HG02852 (cell line): ENCODE data around the gene TEAD1.

Experiments
- ATAC-seq: cut with Tn5 transposase; IDR thresholded peaks from one replicate; pipeline ENCODE4 v1.9.1; 2021; ENCODE audit warnings: mild to moderate bottlenecking, moderate library complexity; ENCODE audit not compliant: unreplicated experiment

TEAD1 gene

GRCh38 chr11:12685229-12685628 is 11.0 kb downstream of the TEAD1 start:
- ATAC-seq: no peak

GRCh38 chr11:12686246-12687060 is 12.2 kb downstream of the TEAD1 start:
- no peak for ATAC-seq

- no peak for ATAC-seq
Observed at GRCh38 chr11:12687216-12687623, 13.0 kb downstream of the TEAD1 start.

DNA sequence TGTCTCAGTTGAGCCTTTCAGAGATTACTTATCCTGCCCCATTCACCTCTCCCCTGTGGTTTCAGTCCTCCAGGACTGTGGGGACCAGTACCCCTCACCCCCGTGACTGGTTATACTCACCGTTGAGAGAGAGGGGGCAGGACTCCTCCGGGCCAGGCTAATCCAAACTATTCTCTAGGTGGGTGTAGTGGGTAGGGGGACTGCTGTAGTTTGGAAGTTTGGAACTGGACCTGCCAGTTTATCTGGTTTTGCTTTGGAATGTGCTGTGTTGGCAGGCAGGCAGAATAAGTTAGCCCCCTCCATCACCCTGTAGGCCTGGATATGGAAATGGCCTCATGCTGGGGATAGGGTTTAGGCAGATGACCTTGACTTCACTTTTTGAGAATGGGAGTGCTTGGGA is 13.5 kb downstream of the TEAD1 start:
- no peak for ATAC-seq

GRCh38 chr11:12689029-12689755 is 15.0 kb downstream of the TEAD1 start:
- no peak for ATAC-seq

- no peak for ATAC-seq
Observed at GRCh38 chr11:12690663-12691062, 16.4 kb downstream of the TEAD1 start.

DNA sequence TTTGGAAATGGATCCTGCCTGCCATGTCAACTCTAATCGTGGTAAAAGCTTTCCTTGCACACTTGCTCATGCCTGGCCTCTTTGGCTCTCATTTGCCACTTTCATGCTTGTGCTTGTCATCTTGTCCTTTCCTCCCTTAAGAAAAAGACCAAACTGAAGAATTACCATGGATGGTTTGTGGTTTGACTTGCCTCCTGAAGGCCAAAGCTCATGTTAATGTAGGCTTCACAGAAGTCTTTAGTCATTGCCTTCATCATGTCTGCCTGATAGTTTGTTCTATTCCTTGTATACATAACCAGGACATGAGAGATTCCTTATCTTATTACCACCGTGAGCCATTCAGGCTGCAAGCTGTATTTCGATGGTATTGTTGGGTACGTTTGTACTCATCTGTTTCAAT is 17.3 kb downstream of the TEAD1 start:
- no peak for ATAC-seq

DNA sequence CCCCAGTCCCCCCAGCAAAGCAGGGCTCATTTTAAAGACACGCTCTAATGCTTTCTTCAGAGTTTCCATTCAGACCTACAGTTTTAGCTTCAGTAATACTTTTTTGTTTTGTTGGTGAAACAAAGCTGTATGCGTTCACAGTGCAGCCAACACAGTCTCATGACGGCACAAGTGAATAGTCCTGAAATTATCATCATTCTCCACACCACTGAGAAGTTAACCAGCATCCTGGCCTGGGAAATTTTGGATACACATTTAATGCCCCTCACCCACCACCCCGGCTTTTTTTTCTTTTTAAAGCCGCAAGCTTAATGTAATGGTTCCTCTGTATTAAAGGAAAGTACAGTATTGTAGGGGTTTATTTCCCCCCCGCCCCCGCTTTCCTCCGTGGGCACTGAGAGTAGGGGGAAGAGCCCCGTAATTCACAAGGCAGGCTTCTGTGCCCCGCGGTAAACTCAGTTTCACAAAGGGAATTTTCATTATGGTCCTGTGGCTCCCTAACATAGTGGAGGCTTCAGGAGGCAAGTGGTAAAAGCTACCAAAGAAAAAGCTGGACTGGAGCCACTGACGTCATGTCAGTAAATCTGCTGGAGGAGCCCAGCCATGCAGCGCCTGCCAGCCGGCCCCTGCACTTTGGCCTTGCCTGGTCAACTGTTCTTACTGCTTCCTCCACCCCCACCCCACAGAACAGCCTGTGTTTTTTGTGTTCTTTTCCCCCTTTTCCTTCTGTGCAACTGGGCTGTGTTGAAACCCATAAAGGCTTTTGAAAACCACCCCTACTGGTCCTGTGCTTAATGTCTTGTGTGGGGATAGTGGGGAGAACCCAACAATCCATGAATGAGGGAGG is 18.2 kb downstream of the TEAD1 start:
- ATAC-seq: no peak

DNA sequence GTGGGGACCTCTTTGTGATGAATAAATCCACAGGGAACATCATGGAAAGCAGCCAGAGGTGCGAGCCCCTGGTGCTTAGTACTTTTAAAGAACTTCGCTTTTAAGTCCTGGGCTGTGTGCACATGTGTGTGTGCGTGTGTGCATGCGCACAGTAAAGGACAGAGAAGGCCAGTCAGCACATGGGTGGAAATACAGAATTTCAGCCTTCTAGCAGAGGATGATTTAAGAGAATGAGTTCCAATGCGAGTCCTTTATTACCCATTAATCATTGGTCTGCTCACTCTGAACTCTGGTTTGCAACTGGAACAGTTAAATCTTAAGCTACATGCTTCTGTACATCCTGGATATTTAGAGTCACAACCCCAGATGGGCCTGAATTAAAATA is 18.9 kb downstream of the TEAD1 start:
- ATAC-seq: no peak

DNA sequence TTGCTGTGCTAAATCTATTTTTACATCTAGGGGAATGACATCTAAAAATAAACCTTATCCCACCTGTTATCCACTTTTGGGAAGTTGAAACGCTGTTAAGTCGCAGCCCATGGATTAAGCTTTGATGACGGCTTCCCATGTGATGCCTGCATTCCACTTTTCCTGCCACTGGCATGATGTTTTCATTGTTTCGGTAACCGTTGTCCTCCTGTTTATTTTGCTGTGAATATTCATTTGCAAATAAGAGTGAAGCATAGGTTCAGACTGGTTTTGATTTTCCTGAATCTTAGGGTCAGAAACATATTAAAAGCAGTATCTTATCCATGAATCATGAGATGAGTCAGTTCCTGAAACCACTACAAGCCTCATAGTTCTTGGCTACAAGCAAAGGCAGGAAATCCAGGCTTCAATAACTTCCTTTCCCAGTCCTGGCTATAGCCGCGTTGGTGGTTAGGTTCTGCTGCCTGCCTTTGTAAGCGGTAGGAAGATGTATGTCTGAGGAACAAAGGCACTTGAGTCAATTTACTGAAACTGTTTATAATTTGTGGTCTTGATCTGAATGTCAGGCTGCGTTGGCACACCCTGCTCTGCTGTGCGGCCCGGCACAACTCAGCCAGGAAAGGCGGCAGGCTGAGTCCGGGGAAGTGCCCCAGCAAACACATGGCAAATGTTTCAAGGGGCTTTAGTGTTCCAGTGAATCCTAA is 19.4 kb downstream of the TEAD1 start:
- no peak for ATAC-seq

DNA sequence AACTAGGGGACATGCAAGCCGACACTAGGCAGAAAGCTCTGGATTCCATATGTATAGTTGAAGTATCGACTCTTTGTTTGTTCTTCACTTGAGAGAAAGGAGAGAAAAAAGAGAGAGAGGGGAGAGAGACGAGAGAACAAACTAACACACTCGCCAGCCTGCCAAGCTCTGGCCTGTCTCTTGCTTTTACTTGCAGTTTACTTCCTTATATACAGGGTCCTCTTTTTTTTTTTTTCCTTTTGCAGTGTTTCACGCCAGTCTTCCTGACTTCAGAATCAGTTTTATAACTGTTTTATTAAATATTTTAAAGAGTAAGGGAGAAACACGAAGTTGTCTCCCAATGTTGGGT is 19.9 kb downstream of the TEAD1 start:
- ATAC-seq: no peak

GRCh38 chr11:12695221-12695794 is 21.1 kb downstream of the TEAD1 start:
- ATAC-seq: no peak

DNA sequence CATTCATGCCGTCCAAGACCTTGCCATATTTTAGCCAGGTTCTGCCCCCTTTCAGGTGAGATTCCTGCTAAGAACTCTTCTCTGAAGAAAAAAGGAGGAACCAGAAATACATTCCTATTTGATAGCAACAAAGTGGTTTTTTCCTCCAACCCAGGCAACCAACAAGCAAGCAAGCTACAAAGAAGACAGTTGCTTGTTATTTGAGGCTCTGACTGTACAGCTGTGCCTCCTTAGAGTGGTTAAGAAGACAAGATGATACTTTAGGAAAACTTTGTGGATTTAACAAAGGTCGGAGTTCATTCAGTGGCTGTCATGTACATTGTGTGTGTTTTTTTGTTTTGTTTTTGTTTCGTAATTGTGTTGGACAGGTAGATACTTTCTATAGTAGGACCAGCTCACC is 21.7 kb downstream of the TEAD1 start:
- ATAC-seq: no peak

DNA sequence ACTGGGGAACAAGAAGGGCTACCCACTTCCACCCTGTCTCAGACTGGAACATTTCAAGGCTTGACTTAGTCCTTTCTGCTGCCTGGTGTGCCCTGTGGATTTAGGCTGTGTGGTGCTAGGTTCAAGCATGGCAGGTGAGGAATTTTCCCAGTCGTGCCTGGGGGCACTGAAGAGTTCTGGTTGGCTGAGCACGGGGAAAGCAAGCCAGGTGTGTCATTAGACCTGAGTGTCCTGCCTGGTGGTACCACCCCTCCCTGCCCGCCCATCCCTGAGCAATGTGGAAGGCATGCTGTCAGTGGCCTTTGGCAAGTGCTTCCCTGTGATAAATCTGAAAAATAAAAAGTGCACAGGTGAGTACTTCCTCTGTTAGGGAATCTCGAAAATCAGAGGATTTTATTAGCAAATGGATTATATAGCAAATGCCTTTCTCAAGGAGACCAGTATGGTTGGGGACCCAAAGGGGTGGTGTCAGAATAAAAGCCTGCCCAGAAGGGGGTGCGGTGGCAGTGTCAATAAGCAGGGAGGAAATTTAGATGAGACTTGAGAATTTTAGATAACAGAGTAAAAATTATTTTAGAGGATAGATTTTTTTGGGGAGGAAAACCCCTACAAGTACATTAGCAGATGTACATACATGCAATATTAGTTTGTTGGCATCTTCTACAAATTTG is 22.8 kb downstream of the TEAD1 start:
- ATAC-seq: no peak

- no peak for ATAC-seq
Observed at GRCh38 chr11:12698048-12698447, 23.8 kb downstream of the TEAD1 start.

DNA sequence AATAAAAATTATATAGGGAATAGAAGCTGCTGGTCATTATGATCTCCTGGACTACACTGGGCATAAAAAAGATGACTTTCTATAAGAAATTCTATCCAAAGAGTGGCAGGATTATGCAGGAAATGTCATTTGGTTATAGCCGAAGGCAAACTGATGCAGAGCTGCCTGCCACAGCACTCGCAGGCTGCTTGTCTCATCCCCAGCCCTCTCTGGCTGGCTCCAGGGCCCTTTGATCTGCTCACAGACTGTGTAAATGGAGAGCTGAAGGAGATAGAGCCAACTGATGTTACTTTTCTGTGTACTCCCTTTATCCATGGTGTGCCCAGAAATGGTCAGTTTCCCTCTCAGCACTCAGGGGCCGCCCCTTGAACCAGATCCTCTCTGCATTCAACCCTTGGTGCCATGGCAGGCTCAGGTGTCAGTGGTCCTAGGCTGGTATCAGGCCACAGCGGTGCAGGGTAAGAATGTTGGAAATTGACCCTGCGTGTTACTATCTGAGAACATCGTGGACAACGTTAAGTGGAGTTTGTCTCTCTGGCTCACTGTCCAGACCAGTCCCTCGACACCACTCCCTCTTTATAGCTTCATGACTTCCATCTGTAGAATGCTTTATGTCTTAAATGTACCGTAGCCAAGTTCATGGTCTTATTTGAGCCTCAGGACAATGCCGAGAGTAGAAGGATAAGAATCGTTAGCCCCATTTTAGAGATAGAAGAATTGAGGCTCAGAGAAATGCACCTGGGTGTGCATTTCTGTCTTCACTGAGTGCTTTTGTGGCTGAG is 27.8 kb downstream of the TEAD1 start:
- ATAC-seq: no peak

DNA sequence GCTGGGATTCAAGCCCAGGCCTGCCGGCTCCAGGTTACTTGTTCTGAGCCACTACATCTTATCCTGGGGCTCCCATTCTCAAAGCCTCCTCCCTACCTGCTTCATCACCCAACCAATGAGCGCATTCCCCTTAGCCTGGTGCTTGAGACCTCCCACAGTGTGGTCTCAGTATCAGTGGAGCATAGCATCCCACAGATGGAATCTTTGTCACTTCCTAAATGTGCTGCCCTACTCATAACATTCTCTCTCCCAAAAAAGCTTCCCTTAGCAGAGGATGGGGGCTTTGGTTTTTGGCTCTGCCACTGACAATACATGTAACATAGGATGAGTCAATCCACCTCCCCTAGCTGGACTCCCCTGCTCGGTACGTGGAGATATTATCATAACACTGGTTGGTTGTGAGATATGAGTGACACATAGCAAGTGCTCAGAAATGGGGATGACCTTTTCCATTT is 28.8 kb downstream of the TEAD1 start:
- ATAC-seq: no peak

GRCh38 chr11:12704049-12704448 is 29.8 kb downstream of the TEAD1 start:
- ATAC-seq: no peak

DNA sequence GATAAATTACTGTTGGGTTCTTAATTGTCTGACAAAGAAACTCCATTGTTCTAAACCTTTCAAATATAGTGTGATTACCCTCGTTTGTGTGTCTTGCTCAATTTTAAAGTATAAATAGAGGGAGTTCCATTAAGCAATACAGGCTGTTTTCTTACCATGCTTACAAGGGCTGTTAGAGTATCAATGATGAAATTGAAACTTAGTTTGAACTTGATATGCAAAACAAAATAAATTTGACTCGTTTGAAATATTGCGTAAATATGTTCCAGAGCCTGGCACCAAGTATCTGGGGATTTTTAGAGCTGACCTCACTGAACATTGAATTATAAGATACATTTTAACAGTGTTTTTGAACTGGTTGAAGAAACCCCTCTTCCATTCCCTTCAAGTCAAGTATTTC is 31.7 kb downstream of the TEAD1 start:
- no peak for ATAC-seq
